Cardiac fibroblast (primary cell): ENCODE results near the gene SLC1A2.

ENCODE experiments used
- DNase-seq, 2 donors: peaks; one replicate each; pipeline versions ENCODE4 v3.0.0 to v3.0.0-alpha.2; 2010; ENCODE audit warnings: low read depth in 2 of 2
- H3K4me3 ChIP-seq, 2 donors: replicated peaks in 1 of 2; 1 replicate in 1 of 2; 2 replicates in 1 of 2; pipeline ENCODE4 v1.5.1; 2011; ENCODE audit warnings: low read depth in 2 of 2, low read length in 2 of 2, mild to moderate bottlenecking in 2 of 2, moderate library complexity in 1 of 2
- TF ChIP-seq, protein P1 (sequence below): IDR thresholded peaks from one replicate; pipeline ENCODE4 v1.5.1; 2011; ENCODE audit warnings: low read depth, mild to moderate bottlenecking, low read length, inconsistent platforms

SLC1A2 gene

DNA sequence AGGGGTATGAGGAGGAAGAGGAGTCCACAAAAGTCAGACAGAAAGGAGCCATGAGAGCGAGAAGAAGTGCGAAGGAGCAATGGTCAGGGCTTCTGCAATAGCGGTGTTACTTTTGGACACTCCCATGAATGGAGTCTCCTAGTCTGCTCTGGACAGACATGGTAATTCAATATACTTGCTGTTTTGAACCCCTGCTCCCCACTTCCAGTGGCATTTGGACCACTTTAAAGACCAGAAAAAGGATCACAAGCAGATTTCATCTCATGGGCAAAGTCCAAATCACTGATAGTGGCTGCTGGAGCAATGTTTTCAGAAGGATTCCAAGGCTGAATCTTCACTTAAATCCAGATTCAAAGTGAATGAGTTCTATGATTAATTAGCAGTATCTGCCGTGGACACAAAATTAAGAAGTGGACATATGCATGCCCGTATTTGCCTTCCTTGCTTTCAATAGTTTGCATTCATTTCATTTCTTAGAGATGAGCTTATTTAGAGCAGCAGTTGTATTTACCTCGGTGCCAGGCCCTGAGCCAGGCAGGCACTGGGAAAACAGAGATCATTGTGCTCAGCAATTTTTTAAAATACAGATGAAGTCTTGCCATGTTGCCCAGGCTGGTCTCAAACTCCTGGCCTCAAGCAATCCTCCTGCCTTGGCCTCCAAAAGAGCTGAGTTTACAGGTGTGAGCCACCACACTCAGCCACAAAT, 72.0 kb downstream of the SLC1A2 start:
- H3K4me3 ChIP-seq, result no peak overlapping the region
- no peak for DNase-seq
- TF ChIP-seq, protein P1, sequence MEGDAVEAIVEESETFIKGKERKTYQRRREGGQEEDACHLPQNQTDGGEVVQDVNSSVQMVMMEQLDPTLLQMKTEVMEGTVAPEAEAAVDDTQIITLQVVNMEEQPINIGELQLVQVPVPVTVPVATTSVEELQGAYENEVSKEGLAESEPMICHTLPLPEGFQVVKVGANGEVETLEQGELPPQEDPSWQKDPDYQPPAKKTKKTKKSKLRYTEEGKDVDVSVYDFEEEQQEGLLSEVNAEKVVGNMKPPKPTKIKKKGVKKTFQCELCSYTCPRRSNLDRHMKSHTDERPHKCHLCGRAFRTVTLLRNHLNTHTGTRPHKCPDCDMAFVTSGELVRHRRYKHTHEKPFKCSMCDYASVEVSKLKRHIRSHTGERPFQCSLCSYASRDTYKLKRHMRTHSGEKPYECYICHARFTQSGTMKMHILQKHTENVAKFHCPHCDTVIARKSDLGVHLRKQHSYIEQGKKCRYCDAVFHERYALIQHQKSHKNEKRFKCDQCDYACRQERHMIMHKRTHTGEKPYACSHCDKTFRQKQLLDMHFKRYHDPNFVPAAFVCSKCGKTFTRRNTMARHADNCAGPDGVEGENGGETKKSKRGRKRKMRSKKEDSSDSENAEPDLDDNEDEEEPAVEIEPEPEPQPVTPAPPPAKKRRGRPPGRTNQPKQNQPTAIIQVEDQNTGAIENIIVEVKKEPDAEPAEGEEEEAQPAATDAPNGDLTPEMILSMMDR, result no peak

DNA sequence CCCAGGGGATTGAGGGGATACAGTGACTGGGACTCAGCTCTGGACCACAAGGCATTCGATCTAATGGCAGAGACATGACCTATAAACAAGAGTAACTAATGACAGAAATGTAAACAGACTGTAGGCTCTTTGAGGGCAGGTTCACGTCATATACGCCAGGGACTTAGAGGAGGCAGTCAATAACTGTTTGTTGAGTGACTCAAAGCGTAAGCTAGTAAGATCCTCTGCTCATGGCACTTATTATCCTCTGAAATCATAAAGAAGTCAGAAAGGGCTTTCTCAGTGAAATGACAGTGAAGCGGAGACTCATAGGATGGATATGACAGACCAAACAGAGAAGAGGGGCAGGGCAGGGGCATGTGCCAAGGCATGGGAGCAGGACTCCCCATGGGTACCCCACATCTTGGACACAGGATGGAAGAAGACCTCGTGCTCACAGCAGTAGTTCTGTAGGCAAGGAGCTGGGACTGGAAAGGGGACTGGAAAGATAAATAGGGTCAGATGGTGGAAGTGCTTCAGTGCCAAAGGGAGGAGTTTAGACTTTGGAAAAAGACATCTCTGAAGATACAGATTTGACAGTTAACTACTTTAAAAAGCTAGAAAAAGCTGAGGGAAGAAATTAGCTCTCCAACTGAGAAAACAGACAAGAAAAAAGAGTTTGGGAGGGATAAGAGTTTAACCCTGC, 72.7 kb downstream of the SLC1A2 start:
- TF ChIP-seq, protein P1, result no peak
- H3K4me3 ChIP-seq, result no peak overlapping the region
- DNase-seq, result no peak

DNA sequence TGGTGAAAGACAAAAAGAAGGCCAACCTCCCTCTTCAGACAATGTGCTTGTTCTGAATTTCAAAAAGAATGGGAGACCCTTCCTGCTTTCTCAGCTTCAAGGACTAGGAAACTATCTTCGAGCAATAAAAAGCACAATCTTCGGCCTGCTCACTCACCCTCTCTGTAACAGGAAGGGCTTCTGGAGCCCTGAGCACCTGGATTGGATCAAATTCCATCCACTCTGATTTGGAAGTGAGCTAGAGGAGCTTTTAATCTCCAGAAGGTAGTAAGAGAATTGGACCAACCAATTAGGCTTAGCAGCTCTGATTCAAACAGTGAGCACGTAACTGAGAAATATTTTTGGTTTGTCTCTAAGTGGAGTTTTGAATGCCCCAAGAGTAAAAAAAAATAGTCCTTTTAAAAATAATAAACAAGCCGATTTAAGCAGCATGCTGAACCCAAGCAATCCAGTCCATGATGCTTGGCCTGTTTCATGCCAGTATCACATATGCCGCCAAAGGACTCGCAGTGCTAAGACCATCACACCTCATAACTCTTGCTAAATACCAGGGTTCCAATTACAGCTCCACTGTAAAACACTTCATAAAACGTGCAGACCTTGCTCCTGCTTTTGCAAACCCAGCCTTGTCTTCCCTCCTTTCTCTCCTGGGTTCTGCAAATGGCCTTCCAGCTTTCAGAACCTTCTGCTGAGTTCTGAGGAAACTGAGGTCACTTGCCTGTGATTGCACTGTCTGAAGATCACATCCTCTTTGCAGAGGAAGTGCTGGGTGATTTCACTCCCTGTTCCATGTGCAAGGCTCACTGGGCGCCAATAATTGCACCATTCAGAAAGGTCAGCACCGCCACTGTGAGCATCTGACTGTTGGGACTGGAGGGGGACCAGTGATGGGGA, 74.4 kb downstream of the SLC1A2 start:
- TF ChIP-seq, protein P1, result no peak
- no peak overlapping the region for H3K4me3 ChIP-seq

DNA sequence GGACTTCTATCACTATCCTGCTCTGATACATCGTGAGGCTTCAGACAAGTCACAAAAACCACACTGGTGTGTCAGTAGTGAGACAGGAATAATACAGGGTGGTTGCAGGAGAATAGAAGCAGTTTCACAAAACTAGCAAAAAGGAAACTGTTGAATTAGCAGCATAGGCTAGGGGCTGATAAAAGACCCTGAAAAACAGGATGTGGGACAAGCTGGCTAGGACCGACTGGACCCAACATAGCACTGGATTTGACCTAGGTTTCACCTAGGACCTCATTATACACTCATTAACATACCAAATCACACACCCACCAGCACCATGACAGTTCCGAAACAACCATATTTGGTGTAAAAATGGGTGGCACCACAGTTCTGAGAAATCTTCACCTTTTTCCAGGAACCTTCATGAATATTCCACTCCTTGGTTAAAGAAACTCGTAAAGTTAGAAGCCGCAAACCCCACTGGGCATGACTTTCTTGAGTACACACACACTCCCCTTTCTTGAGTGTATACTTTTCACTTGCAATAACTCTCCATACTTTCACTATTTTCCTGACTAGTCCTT, 76.2 kb downstream of the SLC1A2 start:
- no peak for DNase-seq
- TF ChIP-seq, protein P1, result no peak
- no peak overlapping the region for H3K4me3 ChIP-seq

More for the DNA sequence above, 74.4 kb downstream of the SLC1A2 start:
- no peak for DNase-seq

DNA sequence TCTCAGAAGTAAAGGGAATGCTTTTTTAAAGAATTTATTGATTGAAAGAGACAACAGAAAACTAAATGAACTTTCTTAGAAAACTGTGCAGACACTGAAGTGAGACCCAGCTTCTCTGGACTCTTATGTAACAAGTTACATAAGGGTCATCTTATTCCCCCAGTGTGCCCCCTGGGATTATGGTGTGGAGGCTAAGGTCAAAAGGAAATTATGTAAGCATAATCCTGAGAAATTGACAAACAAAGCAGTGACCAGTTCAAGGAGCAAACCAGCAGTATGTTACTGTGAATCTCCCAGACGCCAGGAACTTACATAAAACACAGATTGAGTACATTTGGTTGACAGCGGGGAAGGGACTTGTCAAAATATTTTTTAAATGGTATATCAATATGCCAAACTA, 78.6 kb downstream of the SLC1A2 start:
- no peak for DNase-seq
- TF ChIP-seq, protein P1, result no peak

DNA sequence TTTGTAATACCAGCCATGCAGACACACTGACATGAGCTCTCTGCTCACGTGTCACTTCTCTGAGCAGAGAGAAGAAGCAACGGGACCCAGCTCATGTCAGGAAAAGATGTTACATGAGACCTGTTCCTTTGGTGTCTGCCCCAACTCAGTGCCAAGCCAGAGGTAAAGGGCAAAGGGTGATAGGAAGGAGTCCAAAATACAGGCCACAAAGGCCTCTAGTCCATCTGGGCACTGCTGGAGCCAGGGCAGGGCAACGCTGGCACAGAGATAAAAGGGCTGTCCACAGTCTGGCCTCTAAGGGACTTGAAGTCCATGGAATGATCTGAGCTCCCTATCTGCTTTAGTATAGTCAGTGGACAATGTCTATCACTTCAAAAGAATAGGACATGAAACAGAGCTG, 79.3 kb downstream of the SLC1A2 start:
- DNase-seq, result no peak
- TF ChIP-seq, protein P1, result no peak
- no peak overlapping the region for H3K4me3 ChIP-seq

More for the DNA sequence above, 78.6 kb downstream of the SLC1A2 start:
- no peak overlapping the region for H3K4me3 ChIP-seq
